OCI-LY7 (cell line): ENCODE results near the gene HSBP1L1. TPM values are rescaled to one million over a fixed set of nuclear protein-coding genes. Genes with fewer than 3 reads are reported as not detected.

Experiments
- BruUV-seq: library from RNA; stranded (reverse); fragments of 400-500 nt; replicated peaks from 2 replicates; lab custom pipeline; 2021; lab: Mats Ljungman, UMichigan
- CTCF ChIA-PET: fragments of 300-600 bp; sonication (Branson Sonifier 250); formaldehyde crosslinking; loops from one replicate; lab custom pipeline; 2022; ENCODE audit warnings: antibody characterized with exemption; ENCODE audit not compliant: unreplicated experiment; lab: Charles Lee
- POLR2A ChIA-PET: fragments of 300-600 bp; sonication (Branson Sonifier 250); formaldehyde crosslinking; loops from one replicate; lab custom pipeline; 2022; ENCODE audit warnings: antibody characterized with exemption; lab: Charles Lee
- DNase-seq: peaks from one replicate; pipeline ENCODE4 v3.0.0-alpha.2; 2015; ENCODE audit warnings: low spot score
- H2AFZ ChIP-seq: fragments of 200-600 bp; sonication (generic), shearing (Covaris generic); 2 replicates; pipeline ENCODE4 v1.6.1; 2014; ENCODE audit warnings: mild to moderate bottlenecking, antibody characterized with exemption, low read length, moderate library complexity
- H3K27ac ChIP-seq: fragments of 200-600 bp; sonication (generic); 2 replicates; pipeline ENCODE4 v1.5.1; 2014; ENCODE audit warnings: mixed run types, low read depth, mild to moderate bottlenecking, moderate library complexity, low read length, inconsistent platforms; ENCODE audit not compliant: poor library complexity, severe bottlenecking
- H3K36me3 ChIP-seq: fragments of 200-600 bp; sonication (generic); 2 replicates; pipeline ENCODE4 v1.6.1; 2014; ENCODE audit warnings: mild to moderate bottlenecking, antibody characterized with exemption, low read length, moderate library complexity, mixed read lengths; ENCODE audit not compliant: insufficient read depth
- H3K4me1 ChIP-seq: fragments of 200-600 bp; sonication (generic); 2 replicates; pipeline ENCODE4 v1.5.1; 2014; ENCODE audit warnings: mild to moderate bottlenecking, low read length; ENCODE audit not compliant: insufficient read depth, poor library complexity, severe bottlenecking
- H3K4me2 ChIP-seq: fragments of 200-600 bp; sonication (generic); 2 replicates; pipeline ENCODE4 v1.6.1; 2014; ENCODE audit warnings: mild to moderate bottlenecking, low read length
- H3K4me3 ChIP-seq: fragments of 200-600 bp; sonication (generic); 2 replicates; pipeline ENCODE4 v1.5.1; 2014; ENCODE audit warnings: mild to moderate bottlenecking, low read depth, low read length; ENCODE audit not compliant: poor library complexity, severe bottlenecking
- H3K79me2 ChIP-seq: fragments of 200-600 bp; sonication (generic); 2 replicates; pipeline ENCODE4 v1.6.1; 2016; ENCODE audit warnings: low read depth, mild to moderate bottlenecking, low read length, moderate library complexity, mixed read lengths; ENCODE audit not compliant: insufficient read depth
- H3K9me2 ChIP-seq: fragments of 200-600 bp; sonication (generic); 2 replicates; pipeline ENCODE4 v1.6.1; 2016; ENCODE audit warnings: mild to moderate bottlenecking, low read length, mixed read lengths; ENCODE audit not compliant: insufficient read depth
- H3K9me3 ChIP-seq: fragments of 200-600 bp; sonication (generic); 2 replicates; pipeline ENCODE4 v1.6.1; 2014; ENCODE audit warnings: mild to moderate bottlenecking, mixed run types, low read length, mixed read lengths
- H4K20me1 ChIP-seq: fragments of 200-600 bp; sonication (generic); 2 replicates; pipeline ENCODE4 v1.6.1; 2014; ENCODE audit warnings: mild to moderate bottlenecking, antibody characterized with exemption, low read length, moderate library complexity, mixed read lengths; ENCODE audit not compliant: insufficient read depth
- EZH2phosphoT487 ChIP-seq: fragments of 200-600 bp; sonication (generic); IDR thresholded peaks from 2 replicates; pipeline ENCODE4 v1.6.1; 2018; ENCODE audit warnings: low read depth, borderline replicate concordance, mild to moderate bottlenecking, mixed run types, antibody characterized with exemption, low read length, moderate library complexity, mixed read lengths
- intact Hi-C: fragments of 100-400 bp; cut with micrococcal nuclease; formaldehyde crosslinking; loops from one replicate; pipeline ENCODE4 v1.10.0; 2022; ENCODE audit not compliant: unreplicated experiment
- total RNA-seq, 2 experiments: library from RNA; depleted of rRNA in 1 of 2; stranded (reverse); fragments of >200 nt in 1 of 2; shearing (Covaris generic) in 1 of 2; gene quantifications; 2 replicates each; pipeline ENCODE4 v1.2.3, GENCODE V29; 2014 to 2022
- TF ChIP-seq, protein P1 (sequence below): fragments of 200-600 bp; sonication (generic); conservative IDR thresholded peaks from 2 replicates; pipeline ENCODE4 v1.5.1; 2014; ENCODE audit warnings: mild to moderate bottlenecking, antibody characterized with exemption, low read length, moderate library complexity, mixed read lengths

The HSBP1L1 gene
- total RNA-seq, 2 experiments from 2014 or later: not detected

DNA sequence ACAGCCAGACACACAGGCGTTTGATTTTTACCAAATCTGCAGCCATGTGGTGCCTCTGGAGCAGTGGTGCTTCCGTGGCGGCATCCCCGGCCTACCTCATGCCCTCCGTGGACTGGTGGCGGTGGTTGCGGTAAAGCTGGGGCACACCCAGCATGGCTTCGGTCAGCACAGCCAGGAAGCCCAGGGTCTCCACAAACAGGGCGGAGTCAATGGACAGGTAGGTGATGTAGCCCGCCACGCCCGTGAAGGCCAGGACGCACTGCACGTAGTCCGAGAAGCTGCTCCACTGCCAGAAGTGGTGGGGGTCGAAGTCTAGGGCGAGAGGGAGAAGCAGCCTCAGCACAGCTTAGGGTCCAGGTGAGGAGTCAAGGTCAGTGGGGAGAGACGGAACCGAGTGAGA lies 45.4 kb upstream of the HSBP1L1 start:
- H3K27ac ChIP-seq: no peak overlapping the region
- peaks cover 2% of the 10 kb centered on the region; the same call in 1 of the 2 replicates for H3K36me3 ChIP-seq
- H3K9me3 ChIP-seq: no peaks in the 10 kb centered on the region
- ChIA-PET POLR2A (no interaction called here), CTCF (no interaction called here)
- intact Hi-C loops: no loop called here
- H3K4me1 ChIP-seq: no peaks in the 10 kb centered on the region
- no peaks in the 10 kb centered on the region for H4K20me1 ChIP-seq
- H3K79me2 ChIP-seq: no peaks in the 10 kb centered on the region
- no peak overlapping the region for H3K4me2 ChIP-seq
- TF ChIP-seq, protein P1, sequence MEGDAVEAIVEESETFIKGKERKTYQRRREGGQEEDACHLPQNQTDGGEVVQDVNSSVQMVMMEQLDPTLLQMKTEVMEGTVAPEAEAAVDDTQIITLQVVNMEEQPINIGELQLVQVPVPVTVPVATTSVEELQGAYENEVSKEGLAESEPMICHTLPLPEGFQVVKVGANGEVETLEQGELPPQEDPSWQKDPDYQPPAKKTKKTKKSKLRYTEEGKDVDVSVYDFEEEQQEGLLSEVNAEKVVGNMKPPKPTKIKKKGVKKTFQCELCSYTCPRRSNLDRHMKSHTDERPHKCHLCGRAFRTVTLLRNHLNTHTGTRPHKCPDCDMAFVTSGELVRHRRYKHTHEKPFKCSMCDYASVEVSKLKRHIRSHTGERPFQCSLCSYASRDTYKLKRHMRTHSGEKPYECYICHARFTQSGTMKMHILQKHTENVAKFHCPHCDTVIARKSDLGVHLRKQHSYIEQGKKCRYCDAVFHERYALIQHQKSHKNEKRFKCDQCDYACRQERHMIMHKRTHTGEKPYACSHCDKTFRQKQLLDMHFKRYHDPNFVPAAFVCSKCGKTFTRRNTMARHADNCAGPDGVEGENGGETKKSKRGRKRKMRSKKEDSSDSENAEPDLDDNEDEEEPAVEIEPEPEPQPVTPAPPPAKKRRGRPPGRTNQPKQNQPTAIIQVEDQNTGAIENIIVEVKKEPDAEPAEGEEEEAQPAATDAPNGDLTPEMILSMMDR: no peak
- TF ChIP-seq EZH2phosphoT487: no peak
- no peak overlapping the region for H2AFZ ChIP-seq
- H3K4me3 ChIP-seq: no peak overlapping the region
- BruUV-seq: no TSS peak
- no peaks in the 10 kb centered on the region for H3K9me2 ChIP-seq
- no peak for DNase-seq

DNA sequence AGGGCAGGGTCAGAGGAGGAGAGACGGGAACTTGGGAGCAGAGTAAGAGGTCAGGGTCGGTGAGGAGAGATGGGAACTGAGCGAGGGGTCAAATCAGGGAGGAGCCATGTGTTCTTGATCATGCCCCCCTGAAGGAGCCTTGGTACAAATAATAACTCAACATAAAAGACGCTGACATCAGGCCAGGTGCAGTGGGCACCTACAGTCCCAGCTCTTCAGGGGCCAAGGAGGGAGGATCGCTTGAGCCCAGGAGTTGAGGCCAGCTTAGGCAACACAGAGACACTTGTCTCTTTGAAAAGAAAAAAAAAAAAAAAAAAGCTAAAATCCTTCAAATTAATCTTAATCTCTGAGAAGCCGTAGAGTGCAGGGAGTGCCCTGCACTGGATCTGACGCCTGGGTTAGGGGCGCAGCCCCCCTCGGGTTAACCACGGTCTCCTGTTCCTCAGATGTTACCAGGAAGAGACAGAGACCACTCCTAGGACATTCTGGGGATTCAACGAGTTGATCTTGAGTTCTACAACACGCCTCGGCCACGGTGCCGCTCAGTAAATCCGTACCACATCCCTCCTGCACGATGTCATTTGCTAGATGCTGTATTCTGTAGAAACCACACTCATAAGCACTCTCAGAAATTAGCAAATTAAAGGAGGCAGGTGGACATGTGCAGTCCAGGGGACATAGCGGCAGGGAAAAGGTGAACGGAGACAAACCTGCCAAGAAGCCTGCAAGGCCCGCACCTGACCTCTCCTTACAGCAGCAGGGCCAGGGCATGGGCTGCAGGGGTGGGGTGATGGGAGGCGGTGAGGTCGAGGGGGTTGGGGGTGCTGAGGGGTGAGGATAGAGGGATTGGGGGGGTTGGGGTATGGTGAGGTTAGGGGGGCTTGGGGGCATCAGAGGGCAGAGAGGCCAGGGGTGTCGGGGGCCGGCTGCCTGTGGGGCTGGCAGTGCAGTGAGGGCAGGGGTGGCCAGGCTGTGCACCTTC lies 42.2 kb upstream of the HSBP1L1 start:
- Histone ChIP-seq H3K9me3 (no peaks in the 10 kb centered on the region), H3K4me3 (no peak overlapping the region), H4K20me1 (no peaks in the 10 kb centered on the region), H3K4me2 (no peak overlapping the region), H2AFZ (no peak overlapping the region), H3K36me3 (peaks cover 12% of the 10 kb centered on the region; the same call in 1 of the 2 replicates), H3K79me2 (no peaks in the 10 kb centered on the region), H3K27ac (no peak overlapping the region), H3K9me2 (no peaks in the 10 kb centered on the region), H3K4me1 (no peaks in the 10 kb centered on the region)
- ChIA-PET POLR2A (no interaction called here), CTCF (no interaction called here)
- no peak for TF ChIP-seq EZH2phosphoT487
- TF ChIP-seq, protein P1: no peak
- intact Hi-C loops: no loop called here
- BruUV-seq: no TSS peak
- DNase-seq: no peak

DNA sequence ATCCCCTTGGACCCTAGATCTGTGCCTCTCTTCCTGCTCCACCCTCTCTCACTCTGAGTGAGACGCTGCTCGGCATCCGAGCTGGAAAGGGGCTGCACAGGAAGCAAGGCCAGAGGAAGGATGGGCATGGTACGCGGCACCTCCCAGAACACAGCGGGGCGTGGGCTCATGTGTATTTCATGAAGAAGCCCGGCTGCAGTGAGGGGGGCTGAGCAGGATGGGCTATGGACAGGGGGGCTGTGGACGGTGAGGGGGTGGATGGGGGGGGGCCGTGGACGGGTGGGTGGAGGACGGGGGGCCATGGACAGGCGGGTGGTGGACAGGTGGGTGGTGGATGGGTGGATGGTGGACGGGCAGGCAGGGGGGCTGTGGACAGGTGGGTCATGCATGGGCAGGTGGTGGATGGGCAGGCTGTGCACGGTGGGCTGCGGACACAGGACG lies 41.5 kb upstream of the HSBP1L1 start:
- ChIA-PET POLR2A (no interaction called here), CTCF (no interaction called here)
- no peak for DNase-seq
- H3K4me1 ChIP-seq: no peaks in the 10 kb centered on the region
- intact Hi-C loops: no loop called here
- no peaks in the 10 kb centered on the region for H3K9me2 ChIP-seq
- TF ChIP-seq, protein P1: no peak
- no peak for TF ChIP-seq EZH2phosphoT487
- H2AFZ ChIP-seq: no peak overlapping the region
- no peaks in the 10 kb centered on the region for H3K79me2 ChIP-seq
- H4K20me1 ChIP-seq: no peaks in the 10 kb centered on the region
- H3K27ac ChIP-seq: no peak overlapping the region
- H3K4me2 ChIP-seq: no peak overlapping the region
- no TSS peak for BruUV-seq
- no peaks in the 10 kb centered on the region for H3K9me3 ChIP-seq
- H3K36me3 ChIP-seq: peaks cover 12% of the 10 kb centered on the region; the same call in 1 of the 2 replicates
- H3K4me3 ChIP-seq: no peak overlapping the region
